VCaP (cell line): Measurements from ENCODE around the gene CTBP2.
"Not testable (repeated sequence)": the region's sequence is repeated elsewhere in the genome, so short reads cannot be mapped to it uniquely, and the experiment has no call there.

Experiments used
- H3K27ac ChIP-seq: fragments of 450-650 bp; 2 replicates; pipeline ENCODE4 v1.5.1; 2017
- CTCF ChIP-seq: fragments of 450-650 bp; conservative IDR thresholded peaks from 2 replicates; pipeline ENCODE4 v1.5.1; 2017; ENCODE audit warnings: mild to moderate bottlenecking, moderate library complexity

CTBP2 gene

GRCh38 chr10:125084191-125084613 is 76.2 kb downstream of the CTBP2 start:
- TF ChIP-seq CTCF: no peak
- H3K27ac ChIP-seq: peak overlapping the region; percentile 71

GRCh38 chr10:125083576-125083920 is 76.8 kb downstream of the CTBP2 start:
- peak overlapping the region; percentile 71; the same call in 1 of the 2 replicates for H3K27ac ChIP-seq
- TF ChIP-seq CTCF: no peak

GRCh38 chr10:125082881-125083575 is 77.3 kb downstream of the CTBP2 start:
- H3K27ac ChIP-seq: no peak overlapping the region; the same call in 1 of the 2 replicates
- TF ChIP-seq CTCF: no peak

GRCh38 chr10:125082471-125082870 is 77.9 kb downstream of the CTBP2 start:
- H3K27ac ChIP-seq: not testable (repeated sequence)

- no peak overlapping the region for H3K27ac ChIP-seq
- TF ChIP-seq CTCF: no peak
Measured at GRCh38 chr10:125081931-125082330, 78.4 kb downstream of the CTBP2 start.

GRCh38 chr10:125080984-125081383 is 79.4 kb downstream of the CTBP2 start:
- TF ChIP-seq CTCF: no peak
- H3K27ac ChIP-seq: no peak overlapping the region

- no peak overlapping the region for H3K27ac ChIP-seq
- TF ChIP-seq CTCF: no peak
Measured at GRCh38 chr10:125080296-125080695, 80.1 kb downstream of the CTBP2 start.

GRCh38 chr10:125079091-125079600 is 81.2 kb downstream of the CTBP2 start:
- no peak for TF ChIP-seq CTCF
- no peak overlapping the region for H3K27ac ChIP-seq
